GM18498 (cell line): ENCODE measurements around the gene FHOD3.
"Not testable (repeated sequence)": the region's sequence is repeated elsewhere in the genome, so short reads cannot be mapped to it uniquely, and the experiment has no call there.

Experiments used
- ATAC-seq: cut with Tn5 transposase; IDR thresholded peaks from one replicate; pipeline ENCODE4 v1.9.1; 2021; ENCODE audit warnings: mild to moderate bottlenecking, moderate library complexity; ENCODE audit not compliant: unreplicated experiment

The FHOD3 gene

DNA sequence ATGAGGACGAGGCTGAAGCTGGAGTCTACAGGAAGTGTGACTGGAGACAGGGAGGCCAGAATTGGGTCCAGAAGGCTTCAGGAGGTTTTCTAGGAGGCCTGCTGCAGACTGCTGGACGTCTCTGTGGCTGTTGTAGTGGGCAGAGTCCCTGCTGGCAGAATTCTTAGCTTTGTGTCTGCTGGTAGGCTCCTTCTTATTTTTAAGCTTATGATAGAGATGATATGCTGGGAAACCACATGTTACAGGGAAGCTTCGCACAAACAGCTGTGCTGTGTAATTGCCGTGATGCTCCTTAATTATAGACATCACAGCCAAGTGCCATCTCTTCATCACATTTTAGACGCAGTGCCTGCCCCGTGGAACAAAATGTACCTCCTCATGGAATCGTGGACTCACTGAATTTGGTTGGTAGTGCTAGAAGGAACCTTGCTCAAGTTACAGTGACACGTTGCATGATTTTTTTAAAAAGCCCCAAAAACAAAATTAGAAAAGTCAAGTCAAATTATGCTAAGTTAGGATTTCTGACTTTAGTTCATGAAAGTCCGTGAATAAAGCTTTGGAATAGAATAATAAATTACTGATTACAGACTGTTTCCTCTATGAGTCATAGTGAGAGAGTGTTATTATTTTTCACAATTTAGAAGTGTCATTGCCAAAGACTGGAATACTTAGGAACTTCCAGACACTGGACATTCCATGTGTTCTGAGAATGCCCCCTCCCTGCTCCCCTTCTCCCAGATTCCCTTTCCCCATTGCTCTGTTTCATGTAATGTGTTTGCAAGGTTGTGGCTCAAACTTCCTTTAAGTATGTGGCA, 144.1 kb downstream of the FHOD3 start:
- ATAC-seq: no peak

DNA sequence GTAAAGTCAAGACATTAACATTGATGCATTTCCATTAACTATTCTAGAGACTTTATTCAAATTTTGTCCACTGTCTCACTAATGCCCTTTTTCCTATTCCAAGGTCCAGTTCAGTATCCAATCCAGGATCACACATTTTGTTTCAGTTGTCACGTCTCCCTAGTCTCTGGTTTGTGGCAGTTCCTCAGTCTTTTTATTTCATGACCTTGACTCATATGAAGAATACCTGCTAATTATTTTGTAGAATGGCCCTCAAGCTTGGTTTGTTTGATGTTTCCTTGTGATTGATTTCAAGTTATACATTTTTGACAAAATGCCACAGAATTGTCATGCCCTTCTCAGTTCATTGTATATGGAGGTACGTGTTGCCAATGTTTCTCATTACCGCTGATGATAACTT, 145.2 kb downstream of the FHOD3 start:
- ATAC-seq: no peak

DNA sequence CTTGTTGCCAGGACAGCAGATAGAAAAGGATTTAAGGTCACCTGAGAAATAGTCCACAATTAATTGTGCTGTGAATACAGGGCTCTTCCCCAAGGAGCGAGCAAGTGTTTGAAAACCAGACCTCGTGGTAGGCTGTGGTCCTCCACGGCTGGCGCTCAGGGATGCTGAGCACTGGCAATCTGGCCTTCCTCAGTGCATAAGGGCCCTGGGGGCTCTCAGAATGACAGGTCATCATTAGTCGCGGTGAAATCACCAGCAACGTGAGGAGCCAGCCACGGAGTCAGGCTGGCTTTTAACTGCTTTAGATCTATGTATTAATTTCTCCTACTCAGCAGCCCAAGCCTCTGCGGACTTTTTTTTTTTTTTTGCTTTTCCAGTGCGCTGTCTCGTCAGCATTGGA, 148.5 kb downstream of the FHOD3 start:
- no peak for ATAC-seq

DNA sequence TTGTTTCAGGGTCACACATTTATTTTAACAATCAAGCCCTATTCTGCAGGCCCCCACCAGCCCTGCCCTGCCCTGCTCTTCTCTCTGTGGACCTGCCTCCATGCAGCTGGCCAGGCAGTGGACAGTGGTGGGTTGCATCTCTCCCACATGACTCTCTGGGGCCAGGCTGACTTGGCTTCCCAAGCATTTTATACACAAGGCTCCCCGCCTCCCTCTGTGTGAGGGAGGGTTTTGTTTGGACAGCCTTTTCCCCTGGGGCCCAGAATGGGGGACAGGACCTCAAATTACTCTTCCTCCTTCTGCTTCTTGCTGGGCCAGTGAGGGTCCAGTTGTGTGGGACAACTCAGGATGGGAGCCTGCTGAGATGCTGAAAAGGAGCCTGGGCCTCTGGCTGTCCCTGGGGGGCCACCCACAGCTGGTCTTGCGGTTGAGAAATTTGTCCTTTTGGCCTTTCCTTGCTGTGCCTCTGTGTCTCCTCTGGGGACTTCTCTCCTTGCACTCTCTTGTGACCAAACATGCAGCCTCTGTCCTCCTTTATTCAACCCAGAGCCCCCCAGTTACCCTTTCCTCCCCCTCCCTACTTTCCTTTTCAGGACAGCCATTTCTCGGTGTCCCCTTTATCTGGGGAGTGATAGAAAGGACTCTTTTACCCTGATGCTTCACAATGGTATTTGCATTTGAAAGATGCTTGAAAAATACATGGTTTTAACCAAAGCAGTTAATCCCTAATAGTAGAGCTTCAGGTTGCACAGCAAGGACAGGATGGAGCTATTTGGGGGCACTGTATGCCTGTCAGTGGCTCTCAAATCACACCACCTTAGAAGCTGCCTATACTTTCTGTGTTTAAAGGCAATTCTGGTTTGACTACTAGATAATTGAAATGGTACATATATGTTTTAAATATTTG, 151.1 kb downstream of the FHOD3 start:
- no peak for ATAC-seq

DNA sequence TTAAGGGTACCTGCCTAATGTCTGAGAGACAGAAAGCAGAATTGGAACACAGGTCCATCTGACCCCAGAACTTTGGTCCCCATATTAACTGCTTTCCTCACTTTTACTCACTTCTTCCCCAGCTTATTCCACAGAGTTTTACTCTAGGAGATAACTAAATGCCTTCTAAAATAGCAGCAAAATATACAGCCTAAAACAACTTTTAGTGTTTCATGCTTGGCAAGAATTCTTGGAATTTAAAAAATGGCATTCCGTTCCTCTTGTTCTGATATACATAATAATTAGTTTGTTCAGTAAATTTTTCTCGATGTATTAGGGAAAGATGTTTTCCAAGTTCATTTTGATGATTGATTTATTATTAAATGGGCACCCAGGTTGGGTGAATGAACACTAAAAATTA, 151.9 kb downstream of the FHOD3 start:
- ATAC-seq: no peak

DNA sequence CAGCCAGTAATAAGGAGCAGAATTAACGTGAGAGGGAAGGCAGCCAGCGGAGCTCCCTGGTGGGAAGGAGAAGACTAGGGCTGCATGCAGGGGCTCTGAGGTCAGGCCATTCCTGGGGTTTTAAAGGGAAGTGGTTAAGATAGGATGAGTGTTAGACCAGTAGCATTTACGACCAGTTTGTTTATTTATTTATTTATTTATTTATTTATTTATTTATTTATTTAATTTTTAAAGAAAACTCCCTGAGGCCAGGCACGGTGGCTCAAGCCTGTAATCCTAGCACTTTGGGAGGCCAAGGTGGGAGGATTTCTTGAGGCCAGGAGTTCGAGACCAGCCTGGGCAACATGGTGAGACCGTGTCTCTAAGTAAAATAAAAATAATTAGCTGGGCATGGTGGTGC, 152.8 kb downstream of the FHOD3 start:
- no peak for ATAC-seq

DNA sequence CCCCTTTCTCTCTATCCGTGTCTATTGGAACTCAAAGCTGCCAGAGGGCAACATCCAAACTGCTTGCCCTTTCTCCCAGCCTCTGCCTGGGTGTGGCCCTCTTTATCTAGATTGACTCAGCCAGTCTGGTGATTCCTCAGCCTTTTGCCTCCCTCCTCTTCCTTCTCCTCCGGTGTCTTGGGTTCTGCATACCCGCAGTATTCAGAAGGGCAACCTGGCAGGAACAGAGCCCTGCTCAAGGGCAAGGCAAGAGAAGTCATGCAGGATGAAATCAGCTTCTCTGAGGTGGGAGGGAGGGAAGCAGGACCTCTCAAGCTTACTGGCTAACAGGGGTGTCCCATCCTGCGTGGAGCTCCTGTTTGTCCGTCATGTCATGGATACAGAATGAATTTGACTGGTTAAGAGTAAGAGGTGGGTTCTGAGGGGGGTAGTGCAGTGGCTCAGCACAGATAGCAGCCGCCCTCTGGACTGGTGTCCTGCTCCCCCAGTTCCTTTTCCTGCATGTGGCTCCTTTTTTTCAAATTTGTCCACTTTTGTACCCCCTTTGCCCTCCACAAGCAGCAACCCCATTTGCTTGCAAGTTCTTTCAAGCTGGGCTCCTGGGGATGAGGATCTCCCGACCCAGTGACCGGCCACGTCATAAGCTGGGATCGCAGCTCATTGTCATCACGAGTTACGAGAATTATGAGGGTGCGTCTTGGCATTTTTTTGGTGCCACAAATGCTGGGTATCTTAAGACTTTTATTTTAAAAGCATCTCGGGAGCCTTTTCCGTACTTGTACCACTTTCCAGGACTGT, 154.1 kb downstream of the FHOD3 start:
- ATAC-seq: no peak

DNA sequence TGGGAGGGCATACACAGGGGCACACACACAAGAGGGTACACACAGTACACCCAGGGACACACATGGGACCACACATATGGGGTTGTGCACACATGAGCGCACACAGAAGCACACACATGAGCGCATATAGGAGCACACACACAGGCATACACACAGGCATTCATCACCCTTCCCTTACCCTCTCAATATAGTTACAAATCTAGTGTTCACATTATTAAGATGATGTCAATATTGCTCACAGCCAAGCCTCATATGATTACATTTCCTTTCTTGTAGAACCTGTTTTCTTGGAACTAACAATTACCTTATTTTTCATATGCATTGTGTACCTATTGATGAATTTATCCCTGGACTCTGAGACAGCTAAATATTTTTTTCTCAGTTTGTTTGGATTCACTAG, 156.7 kb downstream of the FHOD3 start:
- no peak for ATAC-seq

DNA sequence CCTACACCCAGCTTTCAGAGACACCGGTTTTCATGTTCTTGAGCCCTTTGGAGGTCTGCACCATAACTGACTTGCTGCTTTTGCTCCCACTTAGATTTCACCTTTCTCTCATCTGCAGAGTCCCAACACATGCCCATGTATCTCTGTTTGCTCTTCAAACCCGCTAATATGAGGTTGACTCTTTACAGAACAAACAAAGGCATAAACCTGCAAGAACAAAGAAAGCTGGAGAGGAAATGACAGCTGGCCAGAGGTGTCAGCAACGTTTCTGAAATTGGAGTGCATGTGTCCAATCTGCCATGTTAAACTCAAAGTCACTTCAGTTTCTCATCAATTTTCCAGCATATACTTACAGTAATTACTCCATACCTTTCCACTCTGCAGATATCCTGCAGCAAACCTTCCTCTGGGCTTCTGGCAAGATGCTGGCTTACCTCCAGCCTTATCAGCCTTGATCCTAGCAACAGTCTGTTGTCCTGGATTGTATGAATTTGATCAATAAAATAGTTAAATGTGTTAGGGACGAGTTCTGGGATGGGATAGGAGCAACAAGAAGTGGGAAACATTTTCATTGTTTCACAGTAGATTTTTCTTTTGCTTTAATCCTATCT, 157.4 kb downstream of the FHOD3 start:
- ATAC-seq: no peak

DNA sequence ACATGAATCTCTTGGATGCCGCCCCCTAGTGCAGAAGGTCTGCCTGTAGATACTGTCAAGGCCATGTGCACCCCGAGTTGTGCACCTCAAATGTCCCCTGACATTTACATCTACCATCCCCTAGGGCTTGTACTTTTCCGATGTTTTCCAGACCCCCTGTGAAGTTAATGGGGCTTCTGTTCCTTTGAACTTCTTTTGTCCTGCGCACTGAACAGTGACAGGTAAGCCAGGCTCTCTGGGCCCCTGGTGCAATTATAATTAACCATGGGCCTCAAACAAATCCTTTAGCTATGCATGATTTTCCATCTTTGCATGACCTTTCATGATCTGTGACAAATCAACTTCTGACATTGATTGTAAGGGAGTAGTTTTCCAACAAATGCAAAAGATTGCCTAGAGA, 158.4 kb downstream of the FHOD3 start:
- ATAC-seq: no peak

DNA sequence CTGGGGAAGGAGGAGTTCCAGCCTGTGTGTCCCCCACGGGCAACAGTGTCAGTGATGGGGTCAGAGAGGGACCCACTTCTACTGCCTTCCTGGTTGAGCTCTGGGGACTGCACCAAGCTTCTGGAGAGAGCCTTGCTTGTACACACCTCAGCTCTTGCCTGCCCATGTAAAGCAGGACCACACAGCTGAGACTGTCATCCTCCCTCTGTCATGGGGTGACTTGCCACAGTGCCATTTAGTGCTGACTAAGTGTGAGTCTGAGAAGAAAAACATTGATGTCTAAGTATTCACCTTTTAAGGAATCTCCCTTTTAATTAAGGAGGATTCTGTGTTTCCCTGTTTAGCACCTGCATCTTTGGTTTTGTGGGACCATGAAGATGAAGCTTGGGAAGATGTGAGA, 159.1 kb downstream of the FHOD3 start:
- ATAC-seq: no peak

DNA sequence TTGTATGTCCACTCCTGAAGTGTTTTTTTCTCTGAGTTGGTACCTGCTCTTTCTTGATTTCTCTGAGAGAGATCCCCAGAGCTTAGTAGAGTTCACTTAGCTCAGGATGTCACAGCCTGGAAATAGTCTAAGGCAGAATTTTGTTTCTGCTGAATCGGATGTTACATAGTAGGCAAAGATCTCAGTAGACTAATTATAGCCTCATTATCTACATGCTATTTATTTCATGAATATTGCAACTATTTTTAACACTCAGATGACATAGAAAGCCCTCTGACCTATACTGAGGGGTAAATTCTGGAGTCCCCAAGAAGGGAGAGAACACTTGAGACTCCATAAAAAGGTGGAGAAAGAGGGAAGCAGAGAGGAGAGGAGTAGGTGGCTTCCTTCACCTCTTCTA, 160.2 kb downstream of the FHOD3 start:
- ATAC-seq: no peak

DNA sequence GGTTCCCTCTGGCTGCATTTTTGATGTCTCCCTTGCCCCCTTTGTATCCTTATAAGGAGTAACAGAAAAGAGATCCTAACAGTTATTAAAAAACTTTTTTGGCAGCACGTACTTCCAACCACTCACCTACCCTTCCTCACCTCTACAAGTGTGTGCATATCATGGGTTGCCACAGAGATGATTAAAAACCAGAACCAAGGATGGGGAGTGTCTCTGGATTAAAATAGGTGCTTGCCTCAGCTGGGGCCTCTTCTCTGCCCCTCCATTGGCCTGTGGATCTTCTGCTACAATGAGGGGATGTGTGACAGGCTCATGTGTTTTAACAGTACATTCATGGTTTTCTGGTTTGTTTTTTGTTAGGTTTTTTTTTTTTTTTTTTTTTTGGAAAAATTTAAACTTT, 160.8 kb downstream of the FHOD3 start:
- no peak for ATAC-seq

DNA sequence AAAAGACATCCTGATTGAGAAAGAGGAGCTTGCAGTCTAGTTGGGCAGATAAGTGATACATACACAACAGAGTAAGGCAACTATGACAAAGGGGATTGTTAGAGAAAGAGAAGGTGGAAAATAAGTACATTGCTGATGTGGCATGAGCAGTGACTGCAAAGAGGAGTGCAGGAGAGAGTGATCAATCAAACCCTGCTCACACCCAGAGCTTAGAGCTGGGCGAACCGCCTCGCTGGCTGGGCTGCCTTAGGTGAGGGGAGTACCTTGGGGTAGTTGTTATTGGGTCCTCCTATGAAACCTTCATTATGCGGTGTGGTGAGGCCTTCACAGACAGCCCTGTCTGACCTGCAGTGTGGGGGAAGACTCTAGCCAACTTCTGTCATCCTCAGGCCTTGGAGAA, 161.7 kb downstream of the FHOD3 start:
- no peak for ATAC-seq

DNA sequence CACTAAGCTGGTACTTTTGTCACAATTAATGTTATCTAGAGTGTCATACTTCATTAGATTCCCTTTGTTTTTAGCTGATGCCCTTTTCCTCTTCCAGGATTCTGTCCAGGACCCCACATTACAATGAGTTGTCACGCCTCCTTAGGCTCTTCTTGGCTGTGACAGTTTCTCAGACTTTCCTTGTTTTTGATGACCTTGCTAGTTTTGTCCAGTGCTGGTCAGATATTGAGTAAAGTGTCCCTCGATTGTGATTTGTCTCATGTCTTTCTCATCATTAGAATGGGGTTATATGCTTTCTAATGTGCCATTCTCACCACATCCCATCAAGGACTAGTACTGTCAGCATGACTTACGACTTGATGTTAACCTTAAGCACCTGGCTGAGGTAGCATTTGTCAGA, 162.3 kb downstream of the FHOD3 start:
- no peak for ATAC-seq

DNA sequence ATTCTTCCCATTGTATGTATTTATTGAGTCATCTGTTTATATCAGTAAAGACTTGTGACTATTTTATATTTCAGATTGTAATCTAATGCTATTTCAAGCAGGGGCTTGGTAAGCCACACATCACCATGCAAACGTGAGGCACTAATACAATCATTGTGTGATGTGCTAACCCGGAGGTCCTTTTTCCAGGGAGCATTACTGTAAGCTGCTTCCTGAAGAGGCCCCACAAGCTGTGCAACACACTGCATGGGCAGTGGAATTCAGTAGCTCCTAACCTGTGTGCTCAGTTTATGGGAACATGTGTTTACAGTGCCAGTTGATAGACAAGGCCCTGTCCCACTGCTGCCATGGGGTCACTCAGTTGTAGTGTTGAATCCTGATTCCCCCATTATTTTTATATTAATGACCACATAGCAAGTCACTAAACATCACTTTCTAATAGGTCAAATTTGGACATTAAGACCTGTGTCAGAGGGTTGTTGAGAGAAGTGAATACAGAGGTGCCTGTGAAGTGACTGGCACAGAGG, 162.9 kb downstream of the FHOD3 start:
- ATAC-seq: no peak

DNA sequence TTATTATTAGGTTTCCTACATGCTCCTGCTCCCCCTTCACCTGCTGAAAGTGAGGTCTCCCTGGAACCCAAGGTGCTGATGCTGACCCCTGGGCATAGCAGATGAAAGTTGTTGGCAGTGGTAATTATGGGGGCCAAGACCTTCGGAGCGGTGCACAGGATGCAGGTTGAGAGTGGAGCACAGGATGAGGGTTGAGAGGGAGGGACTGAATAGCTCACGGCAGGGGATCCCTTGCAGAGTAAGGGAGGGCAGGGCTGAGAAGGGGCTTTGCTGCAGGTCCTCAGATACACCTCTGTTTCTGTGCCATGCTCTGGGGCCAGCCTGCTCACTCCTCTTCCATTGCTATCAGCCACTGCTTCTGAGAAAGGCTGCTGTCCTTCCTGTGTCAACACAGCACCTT, 163.3 kb downstream of the FHOD3 start:
- no peak for ATAC-seq

DNA sequence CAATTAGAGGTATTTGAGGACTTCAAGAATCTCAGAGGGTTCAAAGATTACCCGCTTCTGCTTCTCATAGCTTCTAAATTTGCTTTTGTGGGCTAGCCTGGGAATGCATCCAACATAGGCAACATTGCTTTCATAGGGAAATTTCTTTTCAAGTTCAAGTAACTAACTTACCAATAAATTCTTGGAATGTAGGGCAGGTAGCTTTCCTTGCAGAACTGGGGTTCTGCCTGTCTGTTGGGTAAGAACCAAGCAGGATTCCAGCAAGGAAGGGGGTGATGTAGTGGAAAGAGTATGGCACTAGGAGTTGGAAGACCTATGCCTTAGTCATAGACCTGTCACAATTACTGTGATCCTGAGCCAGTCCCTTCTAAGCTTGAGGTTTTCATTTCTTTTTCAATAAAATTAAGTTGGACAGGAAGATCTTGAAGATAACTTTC, 164.1 kb downstream of the FHOD3 start:
- ATAC-seq: no peak

DNA sequence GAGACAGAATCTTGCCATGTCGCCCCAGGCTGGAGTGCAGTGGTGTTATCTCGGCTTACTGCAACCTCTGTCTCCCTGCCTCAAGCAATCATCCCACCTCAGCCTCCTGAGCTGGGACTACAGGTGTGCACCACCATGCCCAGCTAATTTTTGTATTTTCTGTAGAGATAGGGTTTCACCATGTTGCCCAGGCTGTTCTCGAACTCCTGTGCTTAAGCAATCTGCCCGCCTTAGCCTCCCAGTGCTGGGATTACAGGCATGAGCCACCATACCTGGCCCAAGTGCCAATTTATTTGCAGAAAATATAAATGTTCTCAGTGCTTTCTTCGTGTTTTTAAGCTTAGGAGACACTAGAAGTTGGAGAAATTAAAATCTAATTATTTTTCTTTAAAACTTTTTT, 166.0 kb downstream of the FHOD3 start:
- not testable (repeated sequence) for ATAC-seq

DNA sequence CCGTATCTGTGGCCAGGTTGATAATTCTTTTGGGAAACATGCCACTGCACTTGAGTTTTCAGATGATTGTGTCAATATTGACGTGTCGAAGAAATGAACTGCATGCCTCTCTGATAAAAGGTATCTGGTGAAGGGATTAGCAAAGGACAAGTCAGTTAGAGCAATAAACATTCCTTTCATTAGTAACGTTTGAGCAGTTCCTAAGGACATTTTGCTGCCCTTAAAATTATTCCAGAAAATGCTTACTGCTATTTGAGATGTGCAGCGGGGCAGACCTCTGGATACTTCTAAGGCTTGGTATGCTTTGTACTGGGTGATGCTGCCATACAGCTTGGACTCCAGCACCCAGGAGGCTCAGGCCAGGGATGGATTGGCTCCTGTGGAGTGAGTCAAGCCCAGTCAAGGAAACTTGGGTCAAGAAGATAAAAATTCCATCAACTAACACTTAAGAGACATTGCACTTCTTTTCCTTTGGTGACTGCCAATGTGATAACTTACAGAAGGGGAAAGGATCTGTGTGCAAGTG, 166.7 kb downstream of the FHOD3 start:
- ATAC-seq: no peak
